Fibroblast of lung (primary cell): ENCODE data around the gene GDF10. TPM values are rescaled to one million over a fixed set of nuclear protein-coding genes. Genes with fewer than 3 reads are reported as not detected.
A peak's percentile ranks its signal among the peaks of the same experiment; 100 is the strongest.

ENCODE experiments used
- DNase-seq, 2 donors: peaks; one replicate each; pipeline versions ENCODE4 v3.0.0 to v3.0.0-alpha.2; 2010; ENCODE audit warnings: low read depth in 2 of 2
- H2AFZ ChIP-seq: 2 replicates; pipeline ENCODE4 v1.5.1; 2012; ENCODE audit warnings: low read length, control low read depth, inconsistent platforms
- H3K27ac ChIP-seq: 2 replicates; pipeline ENCODE4 v1.5.1; 2011; ENCODE audit warnings: low read length, control low read depth; ENCODE audit not compliant: insufficient read depth
- H3K27me3 ChIP-seq: 2 replicates; pipeline ENCODE4 v1.5.1; 2011; ENCODE audit warnings: mild to moderate bottlenecking, low read length; ENCODE audit not compliant: control insufficient read depth, insufficient read depth
- H3K36me3 ChIP-seq: 2 replicates; pipeline ENCODE4 v1.5.1; 2011; ENCODE audit warnings: low read length; ENCODE audit not compliant: control insufficient read depth, insufficient read depth
- H3K4me1 ChIP-seq: 2 replicates; pipeline ENCODE4 v1.5.1; 2011; ENCODE audit warnings: low read length; ENCODE audit not compliant: control insufficient read depth, insufficient read depth; ENCODE audit errors: extremely low read depth
- H3K4me2 ChIP-seq: 2 replicates; pipeline ENCODE4 v1.5.1; 2011; ENCODE audit warnings: low read length, control low read depth; ENCODE audit not compliant: insufficient read depth; ENCODE audit errors: extremely low read depth
- H3K4me3 ChIP-seq, 4 experiments: fragments of 200-600 bp in 1 of 4; sonication (generic) in 1 of 4; replicated peaks in 1 of 4; 2 replicates each; pipeline ENCODE4 v1.5.1; 2011 to 2016; ENCODE audit warnings: low read length in 4 of 4, low read depth in 3 of 4, mild to moderate bottlenecking in 3 of 4, control low read depth in 2 of 4, inconsistent platforms in 1 of 4, mixed read lengths in 1 of 4; ENCODE audit not compliant: insufficient read depth in 1 of 4; ENCODE audit errors: control extremely low read depth in 1 of 4
- H3K79me2 ChIP-seq: 2 replicates; pipeline ENCODE4 v1.5.1; 2012; ENCODE audit warnings: mild to moderate bottlenecking, low read length, inconsistent platforms; ENCODE audit not compliant: control insufficient read depth, insufficient read depth
- H3K9ac ChIP-seq: 2 replicates; pipeline ENCODE4 v1.5.1; 2011; ENCODE audit warnings: mild to moderate bottlenecking, low read length, control low read depth; ENCODE audit not compliant: insufficient read depth
- H3K9me3 ChIP-seq: 2 replicates; pipeline ENCODE4 v1.5.1; 2012; ENCODE audit warnings: low read depth, low read length; ENCODE audit not compliant: control insufficient read depth, insufficient read depth
- H4K20me1 ChIP-seq: 2 replicates; pipeline ENCODE4 v1.5.1; 2011; ENCODE audit warnings: low read length; ENCODE audit not compliant: control insufficient read depth, insufficient read depth; ENCODE audit errors: extremely low read depth
- EZH2 ChIP-seq: IDR thresholded peaks from 2 replicates; pipeline ENCODE4 v1.5.1; 2012; ENCODE audit warnings: low read length, control low read depth, mild to moderate bottlenecking; ENCODE audit errors: missing control alignments
- polyA plus RNA-seq, 2 donors: library from polyadenylated mRNA; depleted of rRNA in 1 of 2; stranded (reverse) in 1 of 2; unstranded in 1 of 2; fragments of >200 nt; gene quantifications; 2 replicates each; pipeline ENCODE4 v1.2.1, GENCODE V29; 2011 to 2012; ENCODE audit warnings: missing spikeins in 1 of 2
- total RNA-seq: library from RNA; depleted of rRNA; stranded (reverse); fragments of >200 nt; gene quantifications from 2 replicates; pipeline ENCODE4 v1.2.1, GENCODE V29; 2014
- TF ChIP-seq, protein P1 (sequence below), 2 donors: IDR thresholded peaks in 1 of 2; conservative IDR thresholded peaks in 1 of 2; 1 replicate in 1 of 2; 2 replicates in 1 of 2; pipeline ENCODE4 v1.5.1; 2011 to 2012; ENCODE audit warnings: low read length in 2 of 2, control low read depth in 1 of 2, inconsistent platforms in 1 of 2, low read depth in 1 of 2, mild to moderate bottlenecking in 1 of 2

The GDF10 gene
- total and polyA plus RNA-seq, 2 donors (not counting 1 experiment from before 2014, with no cell fraction given): 6.2 to 25.1 TPM

DNA sequence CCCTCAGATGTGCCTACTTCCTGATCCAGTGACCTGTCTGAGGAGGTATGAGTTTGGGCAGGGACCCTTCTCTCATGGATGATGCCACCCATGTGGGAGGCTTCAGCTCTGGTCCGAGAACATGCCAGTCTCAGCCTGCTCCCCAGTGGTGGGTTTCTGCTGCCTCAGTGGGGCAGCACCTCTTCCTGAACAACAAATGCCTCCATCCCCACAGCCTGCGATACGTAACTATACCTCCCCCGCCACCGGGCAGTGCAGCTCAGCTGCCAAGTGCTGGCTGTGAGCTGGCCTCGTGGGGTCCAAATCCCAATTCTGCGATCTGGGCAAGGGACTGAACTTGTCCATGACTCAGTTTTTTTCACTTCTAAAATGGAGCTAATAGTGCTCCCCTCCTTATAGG is 3.1 kb downstream of the GDF10 start:
- Histone ChIP-seq H4K20me1 (no peaks in the 10 kb centered on the region), H3K27ac (no peak overlapping the region), H3K36me3 (no peaks in the 10 kb centered on the region), H3K9me3 (no peaks in the 10 kb centered on the region), H3K4me2 (no peak overlapping the region), H3K4me1 (no peaks in the 10 kb centered on the region), H3K9ac (no peak overlapping the region), H2AFZ (no peak overlapping the region), H3K4me3 (peak overlapping the region in 1 of 4 experiments; percentile 66), H3K79me2 (no peaks in the 10 kb centered on the region), H3K27me3 (peaks cover 13% of the 10 kb centered on the region)
- no peak for DNase-seq
- TF ChIP-seq EZH2: no peak
- TF ChIP-seq, protein P1, sequence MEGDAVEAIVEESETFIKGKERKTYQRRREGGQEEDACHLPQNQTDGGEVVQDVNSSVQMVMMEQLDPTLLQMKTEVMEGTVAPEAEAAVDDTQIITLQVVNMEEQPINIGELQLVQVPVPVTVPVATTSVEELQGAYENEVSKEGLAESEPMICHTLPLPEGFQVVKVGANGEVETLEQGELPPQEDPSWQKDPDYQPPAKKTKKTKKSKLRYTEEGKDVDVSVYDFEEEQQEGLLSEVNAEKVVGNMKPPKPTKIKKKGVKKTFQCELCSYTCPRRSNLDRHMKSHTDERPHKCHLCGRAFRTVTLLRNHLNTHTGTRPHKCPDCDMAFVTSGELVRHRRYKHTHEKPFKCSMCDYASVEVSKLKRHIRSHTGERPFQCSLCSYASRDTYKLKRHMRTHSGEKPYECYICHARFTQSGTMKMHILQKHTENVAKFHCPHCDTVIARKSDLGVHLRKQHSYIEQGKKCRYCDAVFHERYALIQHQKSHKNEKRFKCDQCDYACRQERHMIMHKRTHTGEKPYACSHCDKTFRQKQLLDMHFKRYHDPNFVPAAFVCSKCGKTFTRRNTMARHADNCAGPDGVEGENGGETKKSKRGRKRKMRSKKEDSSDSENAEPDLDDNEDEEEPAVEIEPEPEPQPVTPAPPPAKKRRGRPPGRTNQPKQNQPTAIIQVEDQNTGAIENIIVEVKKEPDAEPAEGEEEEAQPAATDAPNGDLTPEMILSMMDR (conservative IDR thresholded peaks at IDR 0.05 in 1 of 2, IDR thresholded peaks at IDR 0.05 in 1 of 2; ENCODE audit: low read depth in 1 of 2, low read length in 2 of 2): no peak

GRCh38 chr10:47303866-47304265 is 3.9 kb downstream of the GDF10 start:
- Histone ChIP-seq H3K27me3 (peaks cover 11% of the 10 kb centered on the region), H3K9me3 (no peaks in the 10 kb centered on the region), H3K27ac (no peak overlapping the region), H3K79me2 (no peaks in the 10 kb centered on the region), H3K4me2 (no peak overlapping the region), H3K36me3 (no peaks in the 10 kb centered on the region), H3K4me3 (peak overlapping the region in 1 of 4 experiments; percentile 66), H3K4me1 (no peaks in the 10 kb centered on the region), H3K9ac (no peak overlapping the region), H2AFZ (no peak overlapping the region), H4K20me1 (no peaks in the 10 kb centered on the region)
- TF ChIP-seq, protein P1 (conservative IDR thresholded peaks at IDR 0.05 in 1 of 2, IDR thresholded peaks at IDR 0.05 in 1 of 2; ENCODE audit: low read depth in 1 of 2, low read length in 2 of 2): no peak
- no peak for TF ChIP-seq EZH2
- no peak for DNase-seq

DNA sequence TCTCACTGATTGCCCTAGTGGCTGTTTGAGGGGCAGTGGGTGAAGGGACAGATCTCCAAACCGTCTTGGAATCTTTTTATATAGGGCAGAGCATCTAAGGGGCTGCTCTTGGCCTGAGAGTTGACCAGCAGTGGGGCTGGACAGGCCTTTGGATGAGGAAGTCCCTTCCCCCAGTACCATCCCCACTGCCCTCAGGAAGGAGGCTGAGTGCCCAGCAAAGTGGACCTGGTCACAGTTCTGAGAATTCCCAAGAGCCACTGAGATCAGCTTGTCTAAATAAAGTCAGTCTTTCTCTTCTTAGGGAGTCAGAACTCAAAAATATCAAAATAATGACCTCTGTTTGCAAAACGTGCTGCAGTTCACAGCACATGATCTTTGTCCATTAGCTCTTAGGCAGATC is 5.6 kb downstream of the GDF10 start:
- no peak for DNase-seq
- Histone ChIP-seq H3K27me3 (peaks cover 11% of the 10 kb centered on the region), H4K20me1 (no peaks in the 10 kb centered on the region), H3K27ac (no peak overlapping the region), H3K79me2 (no peaks in the 10 kb centered on the region), H3K9ac (no peak overlapping the region), H3K4me1 (no peaks in the 10 kb centered on the region), H3K36me3 (no peaks in the 10 kb centered on the region), H2AFZ (no peak overlapping the region), H3K4me3 (no peak overlapping the region), H3K4me2 (no peak overlapping the region), H3K9me3 (no peaks in the 10 kb centered on the region)
- no peak for TF ChIP-seq EZH2
- TF ChIP-seq, protein P1 (conservative IDR thresholded peaks at IDR 0.05 in 1 of 2, IDR thresholded peaks at IDR 0.05 in 1 of 2; ENCODE audit: low read depth in 1 of 2, low read length in 2 of 2): no peak
